Adrenal gland (tissue), 5 donors: ENCODE measurements around the gene OPCML.

Experiments used
- POLR2A ChIP-seq, 2 donors: fragments of 450-650 bp; IDR thresholded peaks; one replicate each; pipeline ENCODE4 v1.6.1; 2017; ENCODE audit warnings: antibody characterized with exemption in 2 of 2, mild to moderate bottlenecking in 2 of 2, moderate library complexity in 1 of 2
- TF ChIP-seq, protein P1 (sequence below), 6 experiments: fragments of 450-650 bp in 4 of 6; fragments of 200-600 bp in 2 of 6; sonication (generic) in 1 of 6; IDR thresholded peaks; 1 replicate in 5 of 6; 2 replicates in 1 of 6; pipeline versions ENCODE4 v1.5.1 to v1.8.0; 2016 to 2021; ENCODE audit warnings: antibody characterized with exemption in 6 of 6, mild to moderate bottlenecking in 2 of 6, moderate library complexity in 1 of 6
- donor health status: DM: no; HTN: no; CAD: no.

DNA sequence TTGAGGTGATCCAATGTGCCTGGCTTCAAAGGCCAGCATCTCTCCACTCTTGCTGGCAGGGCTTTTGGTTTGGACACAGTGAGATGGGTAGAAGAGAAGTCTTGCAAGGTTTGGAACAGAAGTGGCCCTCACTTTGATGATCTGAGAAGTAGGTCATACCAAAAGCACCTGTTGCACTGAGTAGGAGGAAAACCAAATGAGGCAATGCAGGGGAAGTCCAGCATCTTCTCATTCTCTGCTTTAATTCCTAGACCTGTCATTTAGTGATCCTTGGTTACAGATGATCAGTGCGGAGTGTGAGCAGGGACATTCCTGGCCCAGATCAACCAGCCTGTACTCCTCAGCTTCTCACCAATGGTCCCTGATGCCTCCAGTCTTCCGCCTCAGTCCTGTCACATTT, 990.5 kb downstream of the OPCML start:
- TF ChIP-seq, protein P1, sequence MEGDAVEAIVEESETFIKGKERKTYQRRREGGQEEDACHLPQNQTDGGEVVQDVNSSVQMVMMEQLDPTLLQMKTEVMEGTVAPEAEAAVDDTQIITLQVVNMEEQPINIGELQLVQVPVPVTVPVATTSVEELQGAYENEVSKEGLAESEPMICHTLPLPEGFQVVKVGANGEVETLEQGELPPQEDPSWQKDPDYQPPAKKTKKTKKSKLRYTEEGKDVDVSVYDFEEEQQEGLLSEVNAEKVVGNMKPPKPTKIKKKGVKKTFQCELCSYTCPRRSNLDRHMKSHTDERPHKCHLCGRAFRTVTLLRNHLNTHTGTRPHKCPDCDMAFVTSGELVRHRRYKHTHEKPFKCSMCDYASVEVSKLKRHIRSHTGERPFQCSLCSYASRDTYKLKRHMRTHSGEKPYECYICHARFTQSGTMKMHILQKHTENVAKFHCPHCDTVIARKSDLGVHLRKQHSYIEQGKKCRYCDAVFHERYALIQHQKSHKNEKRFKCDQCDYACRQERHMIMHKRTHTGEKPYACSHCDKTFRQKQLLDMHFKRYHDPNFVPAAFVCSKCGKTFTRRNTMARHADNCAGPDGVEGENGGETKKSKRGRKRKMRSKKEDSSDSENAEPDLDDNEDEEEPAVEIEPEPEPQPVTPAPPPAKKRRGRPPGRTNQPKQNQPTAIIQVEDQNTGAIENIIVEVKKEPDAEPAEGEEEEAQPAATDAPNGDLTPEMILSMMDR (IDR thresholded peaks at IDR 0.05), result no peak
- no peak for TF ChIP-seq POLR2A (IDR thresholded peaks at IDR 0.05)
